RWPE1 (cell line): ENCODE results near the gene UFL1.
"Not testable (repeated sequence)": the region's sequence is repeated elsewhere in the genome, so short reads cannot be mapped to it uniquely, and the experiment has no call there.

Experiments
- CTCF ChIA-PET: fragments of 350-600 bp; sonication (Branson Sonifier 250); formaldehyde crosslinking; extraction: SDS; loops from one replicate; lab custom pipeline; 2021; lab: Yijun Ruan, JAX
- POLR2A ChIA-PET: fragments of 400-600 bp; formaldehyde crosslinking; extraction: SDS; loops from one replicate; lab custom pipeline; 2020; ENCODE audit warnings: antibody characterized with exemption; ENCODE audit not compliant: low non-redundant PET; lab: Yijun Ruan, JAX
- DNase-seq: peaks from one replicate; pipeline ENCODE4 v3.0.0; 2012; ENCODE audit warnings: low spot score
- H3K27ac ChIP-seq: fragments of 450-650 bp; 2 replicates; pipeline ENCODE4 v1.5.1; 2017
- CTCF ChIP-seq: fragments of 450-650 bp; conservative IDR thresholded peaks from 2 replicates; pipeline ENCODE4 v1.5.1; 2017; ENCODE audit warnings: low read depth, mild to moderate bottlenecking

Gene UFL1

GRCh38 chr6:96537726-96538125 is 16.1 kb downstream of the UFL1 start:
- CTCF ChIA-PET, result no interaction called here
- POLR2A ChIA-PET, result no interaction called here
- TF ChIP-seq CTCF, result no peak
- no peak overlapping the region for H3K27ac ChIP-seq
- DNase-seq, result no peak

GRCh38 chr6:96542702-96543101 is 21.1 kb downstream of the UFL1 start:
- POLR2A ChIA-PET, result no interaction called here
- CTCF ChIA-PET, result no interaction called here

GRCh38 chr6:96545882-96546281 is 24.3 kb downstream of the UFL1 start:
- no peak for TF ChIP-seq CTCF
- POLR2A ChIA-PET, result no interaction called here
- no peak for DNase-seq
- CTCF ChIA-PET, result interaction anchor here (0.6 kb wide), 1 partner anchor 352 kb away, joined by 3 read pairs; no protein-coding TSS in a partner anchor
- no peak overlapping the region for H3K27ac ChIP-seq

More at GRCh38 chr6:96542702-96543101, 21.1 kb downstream of the UFL1 start:
- no peak overlapping the region for H3K27ac ChIP-seq
- no peak for DNase-seq
- TF ChIP-seq CTCF, result no peak; the same call in 1 of the 2 replicates

- no peak for TF ChIP-seq CTCF
- H3K27ac ChIP-seq, result no peak overlapping the region
- no peak for DNase-seq
- POLR2A ChIA-PET, result no interaction called here
- CTCF ChIA-PET, result no interaction called here
Observed at GRCh38 chr6:96547654-96548053, 26.0 kb downstream of the UFL1 start.

- POLR2A ChIA-PET, result no interaction called here
- DNase-seq, result no peak
- no peak overlapping the region for H3K27ac ChIP-seq
- CTCF ChIA-PET, result no interaction called here
- no peak for TF ChIP-seq CTCF
Observed at GRCh38 chr6:96554558-96554957, 33.0 kb downstream of the UFL1 start.

GRCh38 chr6:96559740-96560139 is 38.1 kb downstream of the UFL1 start:
- POLR2A ChIA-PET, CTCF ChIA-PET, H3K27ac ChIP-seq, DNase-seq: not testable (repeated sequence)

GRCh38 chr6:96562886-96563285 is 41.3 kb downstream of the UFL1 start, which contains the start of gene FHL5:
FHL5 (plus strand) TSS chr6:96563128; CDS start chr6:96603614, 40,486 bp downstream.
- DNase-seq, result no peak
- TF ChIP-seq CTCF, result no peak
- CTCF ChIA-PET, result interaction anchor here (0.6 to 0.7 kb wide), 2 partner anchors 51 to 442 kb away, joined by 3 to 4 read pairs; no protein-coding TSS in a partner anchor
- no peak within 1 kb of the TSS for H3K27ac ChIP-seq
- POLR2A ChIA-PET, result no interaction called here
